ENCODE data around the gene PRKCA. TPM values are rescaled to one million over a fixed set of nuclear protein-coding genes. Genes with fewer than 3 reads are reported as not detected.

PRKCA gene
- total and polyA plus RNA-seq, 9 of the 15 experiments (the other 6 are each of a cell fraction or from before 2014, with no cell fraction given), result 3.2 to 33.0 (median 17.8) TPM

DNA sequence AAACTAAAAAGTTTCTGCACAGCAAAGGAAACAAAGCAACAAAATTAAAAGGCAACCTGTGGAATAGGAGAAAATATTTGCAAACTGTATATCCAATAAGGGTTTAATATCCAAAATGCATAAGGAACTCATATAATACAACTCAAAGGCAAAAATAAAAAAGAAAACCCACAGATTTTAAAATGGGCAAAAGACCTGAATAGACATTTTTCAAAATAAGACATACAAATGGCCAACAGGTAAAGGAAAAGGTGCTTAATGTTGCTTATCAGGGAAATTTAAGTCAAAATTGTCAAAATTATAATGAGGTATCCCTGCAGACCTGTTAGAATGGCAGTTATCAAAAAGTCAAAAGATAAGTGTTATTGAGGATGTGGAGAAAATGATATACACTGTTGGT, 399.0 kb downstream of the PRKCA start:
- no peak overlapping the region for H3K27ac ChIP-seq (ENCODE audit: extremely low read depth, low read depth, low read length)
- ATAC-seq, result no peak
- no peaks in the 10 kb centered on the region for H3K79me2 ChIP-seq (ENCODE audit: control insufficient read depth, insufficient read depth, low read length)
- intact Hi-C loops (cut with micrococcal nuclease), result no loop called here
- in situ Hi-C loops (cut with MboI), result no loop called here
- H3K4me3 ChIP-seq, result no peak overlapping the region
- ChIA-PET CTCF (ENCODE audit: low intra/inter-chr PET ratio) (no interaction called here), POLR2A (no interaction called here)
- H3K9me3 ChIP-seq (replicated peaks; ENCODE audit: control insufficient read depth, insufficient read depth, low read depth, low read length), result peaks cover 4% of the 10 kb centered on the region; the same call in 1 of the 2 replicates
- no peaks in the 10 kb centered on the region for H4K20me1 ChIP-seq (replicated peaks; ENCODE audit: control insufficient read depth, insufficient read depth, low read length)
- no peak for FAIRE-seq
- H3K9me1 ChIP-seq (ENCODE audit: control insufficient read depth, insufficient read depth, low read length), result no peaks in the 10 kb centered on the region
- H3K27me3 ChIP-seq (ENCODE audit: control insufficient read depth in 2 of 2, insufficient read depth in 2 of 2, low read length in 2 of 2), result no peaks in the 10 kb centered on the region
- H3K36me3 ChIP-seq (ENCODE audit: control insufficient read depth, insufficient read depth, low read length), result peaks cover 10% of the 10 kb centered on the region
- no peak for DNase-seq (ENCODE audit: extremely low read depth in 1 of 4, low spot score in 3 of 4)
- H2AFZ ChIP-seq (ENCODE audit: low read depth, low read length), result no peak overlapping the region
- no peak overlapping the region for H3K4me2 ChIP-seq (ENCODE audit: insufficient read depth, low read length)
- no TSS peak for BruUV-seq (replicated peaks)
- no peaks in the 10 kb centered on the region for H3K4me1 ChIP-seq (replicated peaks in 1 of 2; ENCODE audit: control insufficient read depth in 2 of 2, insufficient read depth in 2 of 2, low read length in 2 of 2)
- H3K9ac ChIP-seq (ENCODE audit: insufficient read depth in 1 of 2, low read depth in 2 of 2, low read length in 2 of 2), result no peak overlapping the region
- TF ChIP-seq TEAD1 (CRISPR knock-in tag; IDR thresholded peaks at IDR 0.05), result no peak
- TF ChIP-seq HMGN3 (IDR thresholded peaks at IDR 0.05; ENCODE audit: borderline replicate concordance, extremely low read depth, insufficient read length, low read depth, low read length), result no peak
- TF ChIP-seq, protein P1, sequence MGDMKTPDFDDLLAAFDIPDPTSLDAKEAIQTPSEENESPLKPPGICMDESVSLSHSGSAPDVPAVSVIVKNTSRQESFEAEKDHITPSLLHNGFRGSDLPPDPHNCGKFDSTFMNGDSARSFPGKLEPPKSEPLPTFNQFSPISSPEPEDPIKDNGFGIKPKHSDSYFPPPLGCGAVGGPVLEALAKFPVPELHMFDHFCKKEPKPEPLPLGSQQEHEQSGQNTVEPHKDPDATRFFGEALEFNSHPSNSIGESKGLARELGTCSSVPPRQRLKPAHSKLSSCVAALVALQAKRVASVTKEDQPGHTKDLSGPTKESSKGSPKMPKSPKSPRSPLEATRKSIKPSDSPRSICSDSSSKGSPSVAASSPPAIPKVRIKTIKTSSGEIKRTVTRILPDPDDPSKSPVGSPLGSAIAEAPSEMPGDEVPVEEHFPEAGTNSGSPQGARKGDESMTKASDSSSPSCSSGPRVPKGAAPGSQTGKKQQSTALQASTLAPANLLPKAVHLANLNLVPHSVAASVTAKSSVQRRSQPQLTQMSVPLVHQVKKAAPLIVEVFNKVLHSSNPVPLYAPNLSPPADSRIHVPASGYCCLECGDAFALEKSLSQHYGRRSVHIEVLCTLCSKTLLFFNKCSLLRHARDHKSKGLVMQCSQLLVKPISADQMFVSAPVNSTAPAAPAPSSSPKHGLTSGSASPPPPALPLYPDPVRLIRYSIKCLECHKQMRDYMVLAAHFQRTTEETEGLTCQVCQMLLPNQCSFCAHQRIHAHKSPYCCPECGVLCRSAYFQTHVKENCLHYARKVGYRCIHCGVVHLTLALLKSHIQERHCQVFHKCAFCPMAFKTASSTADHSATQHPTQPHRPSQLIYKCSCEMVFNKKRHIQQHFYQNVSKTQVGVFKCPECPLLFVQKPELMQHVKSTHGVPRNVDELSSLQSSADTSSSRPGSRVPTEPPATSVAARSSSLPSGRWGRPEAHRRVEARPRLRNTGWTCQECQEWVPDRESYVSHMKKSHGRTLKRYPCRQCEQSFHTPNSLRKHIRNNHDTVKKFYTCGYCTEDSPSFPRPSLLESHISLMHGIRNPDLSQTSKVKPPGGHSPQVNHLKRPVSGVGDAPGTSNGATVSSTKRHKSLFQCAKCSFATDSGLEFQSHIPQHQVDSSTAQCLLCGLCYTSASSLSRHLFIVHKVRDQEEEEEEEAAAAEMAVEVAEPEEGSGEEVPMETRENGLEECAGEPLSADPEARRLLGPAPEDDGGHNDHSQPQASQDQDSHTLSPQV (IDR thresholded peaks at IDR 0.05), result no peak
- TF ChIP-seq ZNF316 (IDR thresholded peaks at IDR 0.05), result peak; percentile 65
- TF ChIP-seq C11orf30 (IDR thresholded peaks at IDR 0.05; ENCODE audit: low read depth), result 0 out of 2 replicates have a peak, but pooled peaks have one; percentile 39
- TF ChIP-seq DACH1 (IDR thresholded peaks at IDR 0.05; ENCODE audit: partially characterized antibody), result no peak
- TF ChIP-seq RCOR1 (IDR thresholded peaks at IDR 0.05; ENCODE audit: borderline replicate concordance in 1 of 2, low read depth in 2 of 2, low read length in 2 of 2), result no peak
- TF ChIP-seq ZEB2 (IDR thresholded peaks at IDR 0.05), result no peak
- TF ChIP-seq PHB (CRISPR knock-in tag; IDR thresholded peaks at IDR 0.05), result no peak
- TF ChIP-seq RAD51 (IDR thresholded peaks at IDR 0.05; ENCODE audit: borderline replicate concordance, low read depth), result no peak
- no peak for TF ChIP-seq BDP1 (IDR thresholded peaks at IDR 0.05; ENCODE audit: insufficient read depth, insufficient read length)
- TF ChIP-seq HDAC6 (IDR thresholded peaks at IDR 0.05; ENCODE audit: low read depth, low read length), result no peak
- TF ChIP-seq, protein P2, sequence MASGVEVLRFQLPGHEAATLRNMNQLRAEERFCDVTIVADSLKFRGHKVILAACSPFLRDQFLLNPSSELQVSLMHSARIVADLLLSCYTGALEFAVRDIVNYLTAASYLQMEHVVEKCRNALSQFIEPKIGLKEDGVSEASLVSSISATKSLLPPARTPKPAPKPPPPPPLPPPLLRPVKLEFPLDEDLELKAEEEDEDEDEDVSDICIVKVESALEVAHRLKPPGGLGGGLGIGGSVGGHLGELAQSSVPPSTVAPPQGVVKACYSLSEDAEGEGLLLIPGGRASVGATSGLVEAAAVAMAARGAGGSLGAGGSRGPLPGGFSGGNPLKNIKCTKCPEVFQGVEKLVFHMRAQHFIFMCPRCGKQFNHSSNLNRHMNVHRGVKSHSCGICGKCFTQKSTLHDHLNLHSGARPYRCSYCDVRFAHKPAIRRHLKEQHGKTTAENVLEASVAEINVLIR (CRISPR knock-in tag; IDR thresholded peaks at IDR 0.05), result no peak
- TF ChIP-seq ERF (CRISPR knock-in tag; IDR thresholded peaks at IDR 0.05), result no peak
- no peak for TF ChIP-seq MBD2 (IDR thresholded peaks at IDR 0.05; ENCODE audit: borderline replicate concordance, low read depth)
- TF ChIP-seq, protein P3, sequence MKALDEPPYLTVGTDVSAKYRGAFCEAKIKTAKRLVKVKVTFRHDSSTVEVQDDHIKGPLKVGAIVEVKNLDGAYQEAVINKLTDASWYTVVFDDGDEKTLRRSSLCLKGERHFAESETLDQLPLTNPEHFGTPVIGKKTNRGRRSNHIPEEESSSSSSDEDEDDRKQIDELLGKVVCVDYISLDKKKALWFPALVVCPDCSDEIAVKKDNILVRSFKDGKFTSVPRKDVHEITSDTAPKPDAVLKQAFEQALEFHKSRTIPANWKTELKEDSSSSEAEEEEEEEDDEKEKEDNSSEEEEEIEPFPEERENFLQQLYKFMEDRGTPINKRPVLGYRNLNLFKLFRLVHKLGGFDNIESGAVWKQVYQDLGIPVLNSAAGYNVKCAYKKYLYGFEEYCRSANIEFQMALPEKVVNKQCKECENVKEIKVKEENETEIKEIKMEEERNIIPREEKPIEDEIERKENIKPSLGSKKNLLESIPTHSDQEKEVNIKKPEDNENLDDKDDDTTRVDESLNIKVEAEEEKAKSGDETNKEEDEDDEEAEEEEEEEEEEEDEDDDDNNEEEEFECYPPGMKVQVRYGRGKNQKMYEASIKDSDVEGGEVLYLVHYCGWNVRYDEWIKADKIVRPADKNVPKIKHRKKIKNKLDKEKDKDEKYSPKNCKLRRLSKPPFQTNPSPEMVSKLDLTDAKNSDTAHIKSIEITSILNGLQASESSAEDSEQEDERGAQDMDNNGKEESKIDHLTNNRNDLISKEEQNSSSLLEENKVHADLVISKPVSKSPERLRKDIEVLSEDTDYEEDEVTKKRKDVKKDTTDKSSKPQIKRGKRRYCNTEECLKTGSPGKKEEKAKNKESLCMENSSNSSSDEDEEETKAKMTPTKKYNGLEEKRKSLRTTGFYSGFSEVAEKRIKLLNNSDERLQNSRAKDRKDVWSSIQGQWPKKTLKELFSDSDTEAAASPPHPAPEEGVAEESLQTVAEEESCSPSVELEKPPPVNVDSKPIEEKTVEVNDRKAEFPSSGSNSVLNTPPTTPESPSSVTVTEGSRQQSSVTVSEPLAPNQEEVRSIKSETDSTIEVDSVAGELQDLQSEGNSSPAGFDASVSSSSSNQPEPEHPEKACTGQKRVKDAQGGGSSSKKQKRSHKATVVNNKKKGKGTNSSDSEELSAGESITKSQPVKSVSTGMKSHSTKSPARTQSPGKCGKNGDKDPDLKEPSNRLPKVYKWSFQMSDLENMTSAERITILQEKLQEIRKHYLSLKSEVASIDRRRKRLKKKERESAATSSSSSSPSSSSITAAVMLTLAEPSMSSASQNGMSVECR (CRISPR knock-in tag; IDR thresholded peaks at IDR 0.05), result no peak

Data from K562 (cell line).